ENCODE measurements around the gene PIAS2.

- TF ChIP-seq TAF1 (IDR thresholded peaks at IDR 0.05; ENCODE audit: borderline replicate concordance, insufficient read depth, low read length): no peak
- no peak for TF ChIP-seq POLR2AphosphoS5 (IDR thresholded peaks at IDR 0.05; ENCODE audit: low read depth, low read length)
Observed at GRCh38 chr18:46793565-46793964, 123.7 kb downstream of the PIAS2 start.

Measured in PFSK-1 (cell line).